ENCODE data around the gene PEX10.
"Not testable (repeated sequence)": the region's sequence is repeated elsewhere in the genome, so short reads cannot be mapped to it uniquely, and the experiment has no call there.

PEX10 gene

GRCh38 chr1:2443277-2444137, 31.1 kb upstream of the PEX10 start:
- DNase-seq (ENCODE audit: low read depth in 2 of 2) = no peak

GRCh38 chr1:2442661-2443060, 30.3 kb upstream of the PEX10 start:
- DNase-seq (ENCODE audit: low read depth in 2 of 2) = no peak

- no peak for DNase-seq (ENCODE audit: low read depth in 2 of 2)
Measured at GRCh38 chr1:2441746-2442145, 29.4 kb upstream of the PEX10 start.

GRCh38 chr1:2440346-2440745, 28.0 kb upstream of the PEX10 start:
- not testable (repeated sequence) for DNase-seq (ENCODE audit: low read depth in 2 of 2)

GRCh38 chr1:2439369-2439768, 27.0 kb upstream of the PEX10 start:
- DNase-seq (ENCODE audit: low read depth in 2 of 2) = no peak

- DNase-seq (ENCODE audit: low read depth in 2 of 2) = no peak
Measured at GRCh38 chr1:2438641-2439040, 26.3 kb upstream of the PEX10 start.

- no peak for DNase-seq (ENCODE audit: low read depth in 2 of 2)
Measured at GRCh38 chr1:2438038-2438437, 25.7 kb upstream of the PEX10 start.

- DNase-seq (ENCODE audit: low read depth in 2 of 2) = no peak
Measured at GRCh38 chr1:2437617-2438016, 25.3 kb upstream of the PEX10 start.

- DNase-seq (ENCODE audit: low read depth in 2 of 2) = no peak
Measured at GRCh38 chr1:2436876-2437275, 24.5 kb upstream of the PEX10 start.

GRCh38 chr1:2435746-2436355, 23.5 kb upstream of the PEX10 start:
- no peak for DNase-seq (ENCODE audit: low read depth in 2 of 2)

- no peak for DNase-seq (ENCODE audit: low read depth in 2 of 2)
Measured at GRCh38 chr1:2435091-2435490, 22.7 kb upstream of the PEX10 start.

- DNase-seq (ENCODE audit: low read depth in 2 of 2) = no peak
Measured at GRCh38 chr1:2433936-2434655, 21.7 kb upstream of the PEX10 start.

GRCh38 chr1:2433196-2433595, 20.8 kb upstream of the PEX10 start:
- no peak for DNase-seq (ENCODE audit: low read depth in 2 of 2)

GRCh38 chr1:2432441-2432844, 20.1 kb upstream of the PEX10 start:
- no peak for DNase-seq (ENCODE audit: low read depth in 2 of 2)

GRCh38 chr1:2431518-2431917, 19.2 kb upstream of the PEX10 start:
- DNase-seq (ENCODE audit: low read depth in 2 of 2) = no peak

- no peak for DNase-seq (ENCODE audit: low read depth in 2 of 2)
Measured at GRCh38 chr1:2431103-2431502, 18.7 kb upstream of the PEX10 start.

GRCh38 chr1:2430592-2430973, 18.2 kb upstream of the PEX10 start:
- no peak for DNase-seq (ENCODE audit: low read depth in 2 of 2)

GRCh38 chr1:2429780-2430591, 17.6 kb upstream of the PEX10 start:
- DNase-seq (ENCODE audit: low read depth in 2 of 2) = no peak

- no peak for DNase-seq (ENCODE audit: low read depth in 2 of 2)
Measured at GRCh38 chr1:2428490-2428889, 16.1 kb upstream of the PEX10 start.

GRCh38 chr1:2427976-2428375, 15.6 kb upstream of the PEX10 start:
- DNase-seq (ENCODE audit: low read depth in 2 of 2) = no peak

GRCh38 chr1:2427051-2427450, 14.7 kb upstream of the PEX10 start:
- no peak for DNase-seq (ENCODE audit: low read depth in 2 of 2)

- no peak for DNase-seq (ENCODE audit: low read depth in 2 of 2)
Measured at GRCh38 chr1:2426540-2426939, 14.2 kb upstream of the PEX10 start.
